Left lobe of liver (tissue), 2 donors: Measurements from ENCODE around the gene PIGX. TPM values are rescaled to one million over a fixed set of nuclear protein-coding genes. Genes with fewer than 3 reads are reported as not detected.

Experiments
- ATAC-seq: fragments of 200-7000 bp; cut with Tn5 transposase; one replicate; pipeline ENCODE4 v1.9.1; 2020; ENCODE audit warnings: mild to moderate bottlenecking, moderate library complexity
- DNase-seq: peaks from one replicate; pipeline ENCODE4 v3.0.0-alpha.2; 2020; ENCODE audit warnings: low spot score
- total RNA-seq: library from RNA; stranded (reverse); gene quantifications from one replicate; pipeline ENCODE4 v1.2.1, GENCODE V29; 2021
- donor health status: DM: no; HTN: no; CAD: no; lungs with moderate emphysema.
- donor health status: DM: no; HTN: yes; CAD: no.

The PIGX gene
- total RNA-seq, result 7.2 TPM

GRCh38 chr3:196711838-196712513, at the start of gene PIGX, which contains the start of gene CEP19:
TSS of gene PIGX (plus strand) at chr3:196712377.
TSS of gene CEP19 (minus strand) at chr3:196712250. CDS start at chr3:196708657, 3,593 bp downstream.
- peak; percentile 97 for ATAC-seq
- DNase-seq, result peak; percentile 91

- DNase-seq, result no peak
- no peak for ATAC-seq
Measured at GRCh38 chr3:196662711-196663571, 49.2 kb upstream of the PIGX start.

GRCh38 chr3:196666001-196666867, 45.9 kb upstream of the PIGX start:
- no peak for ATAC-seq
- DNase-seq, result no peak

- ATAC-seq (no peak), DNase-seq (no peak)
Measured at GRCh38 chr3:196667056-196667825, 44.9 kb upstream of the PIGX start.

GRCh38 chr3:196670339-196670738, 41.8 kb upstream of the PIGX start:
- ATAC-seq (peak; percentile 62), DNase-seq (no peak)

- ATAC-seq (no peak), DNase-seq (no peak)
Measured at GRCh38 chr3:196673632-196674031, 38.5 kb upstream of the PIGX start.

GRCh38 chr3:196677353-196677752, 34.8 kb upstream of the PIGX start:
- DNase-seq (no peak), ATAC-seq (no peak)

GRCh38 chr3:196677931-196678330, 34.2 kb upstream of the PIGX start:
- ATAC-seq (no peak), DNase-seq (no peak)

GRCh38 chr3:196684548-196685407, 27.4 kb upstream of the PIGX start:
- peak; percentile 56 for DNase-seq
- peak; percentile 95 for ATAC-seq

GRCh38 chr3:196686436-196686835, 25.7 kb upstream of the PIGX start:
- DNase-seq (no peak), ATAC-seq (no peak)

- ATAC-seq (peak; percentile 52), DNase-seq (no peak)
Measured at GRCh38 chr3:196688349-196688748, 23.8 kb upstream of the PIGX start.

GRCh38 chr3:196689941-196690660, 22.1 kb upstream of the PIGX start:
- ATAC-seq (no peak), DNase-seq (no peak)

GRCh38 chr3:196691386-196691785, 20.8 kb upstream of the PIGX start:
- ATAC-seq (no peak), DNase-seq (no peak)

- DNase-seq (no peak), ATAC-seq (no peak)
Measured at GRCh38 chr3:196694202-196694638, 18.0 kb upstream of the PIGX start.

GRCh38 chr3:196694941-196695848, 17.0 kb upstream of the PIGX start:
- ATAC-seq (no peak), DNase-seq (no peak)

GRCh38 chr3:196695849-196696226, 16.3 kb upstream of the PIGX start:
- DNase-seq (no peak), ATAC-seq (no peak)

GRCh38 chr3:196697270-196697669, 14.9 kb upstream of the PIGX start:
- ATAC-seq (no peak), DNase-seq (no peak)

GRCh38 chr3:196699749-196700148, 12.4 kb upstream of the PIGX start:
- ATAC-seq (no peak), DNase-seq (no peak)
